ENCODE results near the gene HMGCL. TPM values are rescaled to one million over a fixed set of nuclear protein-coding genes. Genes with fewer than 3 reads are reported as not detected.

HMGCL gene
- total RNA-seq, 6 donors from 2014 or later, result 27.5 to 53.3 (median 36.5) TPM

GRCh38 chr1:23817633-23818032 lies 7.6 kb downstream of the HMGCL start:
- H3K27ac ChIP-seq, result no peak overlapping the region
- H3K36me3 ChIP-seq, result peaks cover 6 to 69% (median 53%) of the 10 kb centered on the region in 4 donors
- no peaks in the 10 kb centered on the region for H3K4me1 ChIP-seq
- ATAC-seq (ENCODE audit: low FRiP score in 2 of 2), result no peak
- DNase-seq, result no peak
- H3K4me3 ChIP-seq, result no peak overlapping the region
- 84 to 98% methylated on average over 3 of the region's 3 CpGs for WGBS, 2 donors
- TF ChIP-seq EP300 (IDR thresholded peaks at IDR 0.05) (no peak), POLR2A (IDR thresholded peaks at IDR 0.05) (no peak), CTCF (IDR thresholded peaks at IDR 0.05) (no peak), POLR2AphosphoS5 (IDR thresholded peaks at IDR 0.05) (no peak)
- no peaks in the 10 kb centered on the region for H3K9me3 ChIP-seq
- no peaks in the 10 kb centered on the region for H3K27me3 ChIP-seq

GRCh38 chr1:23816906-23817305 lies 8.3 kb downstream of the HMGCL start:
- no peak for DNase-seq
- H3K27me3 ChIP-seq, result no peaks in the 10 kb centered on the region
- no peaks in the 10 kb centered on the region for H3K9me3 ChIP-seq
- H3K4me3 ChIP-seq, result no peak overlapping the region
- H3K4me1 ChIP-seq, result no peaks in the 10 kb centered on the region
- no peak for TF ChIP-seq POLR2A (IDR thresholded peaks at IDR 0.05)
- TF ChIP-seq POLR2AphosphoS5 (IDR thresholded peaks at IDR 0.05), result no peak
- TF ChIP-seq CTCF (IDR thresholded peaks at IDR 0.05), result no peak
- no peak for TF ChIP-seq EP300 (IDR thresholded peaks at IDR 0.05)
- ATAC-seq (ENCODE audit: low FRiP score in 2 of 2), result no peak
- H3K36me3 ChIP-seq, result peaks cover 6 to 76% (median 56%) of the 10 kb centered on the region in 4 donors
- no peak overlapping the region for H3K27ac ChIP-seq

- no peak for TF ChIP-seq POLR2AphosphoS5 (IDR thresholded peaks at IDR 0.05)
- TF ChIP-seq EP300 (IDR thresholded peaks at IDR 0.05), result no peak
- TF ChIP-seq CTCF (IDR thresholded peaks at IDR 0.05), result no peak
- TF ChIP-seq POLR2A (IDR thresholded peaks at IDR 0.05), result no peak
- ATAC-seq (ENCODE audit: low FRiP score in 2 of 2) (no peak), DNase-seq (no peak)
- Histone ChIP-seq H3K27ac (no peak overlapping the region), H3K27me3 (no peaks in the 10 kb centered on the region), H3K9me3 (no peaks in the 10 kb centered on the region), H3K36me3 (peaks cover 6 to 82% (median 57%) of the 10 kb centered on the region in 4 donors), H3K4me1 (no peaks in the 10 kb centered on the region), H3K4me3 (no peak overlapping the region)
- 91% methylated on average over 3 of the region's 3 CpGs; no CpG with 5 or more reads in 1 of the 2 donors for WGBS, 2 donors
These were observed 8.9 kb downstream of the HMGCL start for GRCh38 chr1:23816361-23816760.

- WGBS, 2 donors, result 83 to 91% methylated on average over 4 of the region's 4 CpGs
- TF ChIP-seq POLR2AphosphoS5 (IDR thresholded peaks at IDR 0.05) (no peak), CTCF (IDR thresholded peaks at IDR 0.05) (no peak), EP300 (IDR thresholded peaks at IDR 0.05) (no peak), POLR2A (IDR thresholded peaks at IDR 0.05) (no peak)
- no peak overlapping the region for H3K4me3 ChIP-seq
- no peaks in the 10 kb centered on the region for H3K9me3 ChIP-seq
- DNase-seq (no peak), ATAC-seq (ENCODE audit: low FRiP score in 2 of 2) (no peak)
- H3K36me3 ChIP-seq, result peaks cover 6 to 75% (median 54%) of the 10 kb centered on the region in 4 donors
- no peak overlapping the region for H3K27ac ChIP-seq
- H3K27me3 ChIP-seq, result no peaks in the 10 kb centered on the region
- peaks cover 0 to 13% (median 5%) of the 10 kb centered on the region in 4 donors for H3K4me1 ChIP-seq
These were observed 11.2 kb downstream of the HMGCL start for GRCh38 chr1:23814016-23814415.

- Histone ChIP-seq H3K9me3 (no peaks in the 10 kb centered on the region), H3K4me1 (peaks cover 0 to 13% (median 5%) of the 10 kb centered on the region in 4 donors), H3K4me3 (no peak overlapping the region), H3K27me3 (no peaks in the 10 kb centered on the region), H3K36me3 (peaks cover 0 to 63% (median 33%) of the 10 kb centered on the region in 4 donors), H3K27ac (peak overlapping the region in 1 of 4 donors; percentile 57)
- TF ChIP-seq POLR2AphosphoS5 (IDR thresholded peaks at IDR 0.05), result no peak
- TF ChIP-seq CTCF (IDR thresholded peaks at IDR 0.05), result peak; percentile 24 to 73 (median 63)
- no peak for TF ChIP-seq EP300 (IDR thresholded peaks at IDR 0.05)
- no peak for TF ChIP-seq POLR2A (IDR thresholded peaks at IDR 0.05)
- ATAC-seq (ENCODE audit: low FRiP score in 2 of 2) (peak; percentile 82 to 89), DNase-seq (peak in 1 of 2 donors; percentile 71)
- 51 to 59% methylated on average over 3 of the region's 3 CpGs for WGBS, 2 donors
These were observed 14.2 kb downstream of the HMGCL start for GRCh38 chr1:23810818-23811540.
